ENCODE measurements around the gene CDH4. TPM values are rescaled to one million over a fixed set of nuclear protein-coding genes. Genes with fewer than 3 reads are reported as not detected.

The CDH4 gene
- total and polyA plus RNA-seq, 2 of the 4 experiments (the other 2 are of a cell fraction) = 1.6 to 3.5 TPM

DNA sequence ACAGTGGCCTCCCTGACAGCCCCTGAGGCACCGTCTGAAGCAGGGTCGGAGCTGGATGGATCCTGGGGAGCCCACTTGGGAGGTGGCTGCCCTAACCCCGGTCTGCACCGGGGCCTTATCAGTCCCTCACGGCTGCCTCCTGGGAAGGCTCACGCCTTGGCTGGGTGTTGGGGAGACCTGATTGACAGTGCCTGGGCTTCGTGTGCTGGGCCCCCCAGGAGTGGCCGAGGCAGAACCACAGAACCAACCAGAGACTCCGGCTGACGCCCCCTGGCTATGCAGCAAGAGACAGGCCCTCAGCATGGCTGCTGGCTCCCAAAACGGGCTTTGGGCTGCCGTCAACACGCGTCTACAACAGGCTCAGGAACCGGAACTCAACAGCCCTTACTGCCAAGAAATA is 594.0 kb downstream of the CDH4 start:
- no peak overlapping the region for H2BK20ac ChIP-seq (ENCODE audit: low read depth, low read length)
- WGBS, 2 experiments (ENCODE audit: extremely low coverage in 2 of 2, insufficient read length in 1 of 2) = 74% methylated on average over 6 of the region's 15 CpGs; no CpG with 5 or more reads in 1 of the 2 experiments
- in situ Hi-C loops (cut with MboI; ENCODE audit: low sequenced_read_pairs) = no loop called here

More for the DNA sequence above, 594.0 kb downstream of the CDH4 start:
- Histone ChIP-seq H2AK9ac (replicated peaks; ENCODE audit: low read depth, low read length, poor library complexity) (no peak overlapping the region), H3K4me2 (ENCODE audit: low read depth, low read length) (no peak overlapping the region), H3K9me1 (ENCODE audit: insufficient read depth, low read length) (no peaks in the 10 kb centered on the region), H4K5ac (ENCODE audit: low read depth, low read length) (no peak overlapping the region), H3K36me3 (ENCODE audit: control insufficient read depth, insufficient read depth, low read length) (no peaks in the 10 kb centered on the region), H3K14ac (replicated peaks; ENCODE audit: low read depth, low read length) (no peak overlapping the region), H2AK5ac (ENCODE audit: low read depth, low read length) (no peak overlapping the region), H3K27me3 (ENCODE audit: control insufficient read depth, insufficient read depth, low read length) (no peaks in the 10 kb centered on the region; the same call in 1 of the 2 replicates), H4K91ac (ENCODE audit: insufficient read depth, low read depth, low read length) (no peak overlapping the region), H3K9me3 (ENCODE audit: control insufficient read depth, insufficient read depth, low read length) (no peaks in the 10 kb centered on the region; the same call in 1 of the 2 replicates), H3K79me1 (ENCODE audit: low read depth in 1 of 2, low read length in 2 of 2) (no peaks in the 10 kb centered on the region), H3K4me3 (ENCODE audit: insufficient read depth, low read depth, low read length) (no peak overlapping the region), H2BK120ac (ENCODE audit: low read depth, low read length) (no peak overlapping the region), H3K56ac (ENCODE audit: extremely low read depth, insufficient read depth, low read length) (no peak overlapping the region), H2AFZ (replicated peaks; ENCODE audit: low read length, poor library complexity) (no peak overlapping the region), H3K4me1 (ENCODE audit: control insufficient read depth, insufficient read depth, low read length) (no peaks in the 10 kb centered on the region), H3K4ac (ENCODE audit: low read depth, low read length) (no peak overlapping the region), H3K27ac (ENCODE audit: insufficient read depth, low read length) (no peak overlapping the region), H3K9ac (ENCODE audit: low read depth, low read length) (no peak overlapping the region), H3K23ac (ENCODE audit: low read depth, low read length) (no peak overlapping the region), H4K20me1 (ENCODE audit: insufficient read depth, low read length) (no peaks in the 10 kb centered on the region), H4K8ac (ENCODE audit: low read depth in 2 of 2, low read length in 2 of 2) (no peak overlapping the region), H2BK5ac (ENCODE audit: low read depth, low read length, poor library complexity, severe bottlenecking) (no peak overlapping the region), H2BK15ac (ENCODE audit: low read depth, low read length) (no peak overlapping the region), H3K18ac (ENCODE audit: low read depth, low read length) (no peak overlapping the region)
- dilution Hi-C loops (cut with HindIII; ENCODE audit: low sequenced_read_pairs, unreplicated experiment) = no loop called here
- DNase-seq = no peak
- BruUV-seq (replicated peaks) = no TSS peak
- intact Hi-C loops (cut with micrococcal nuclease) = no loop called here
- no peak for TF ChIP-seq MXI1 (IDR thresholded peaks at IDR 0.05; ENCODE audit: borderline replicate concordance, low read depth, low read length)
- no peak for TF ChIP-seq MAFK (IDR thresholded peaks at IDR 0.05; ENCODE audit: low read depth, low read length)
- no peak for ATAC-seq (ENCODE audit: low read depth)
- ChIA-PET POLR2A (ENCODE audit: unreplicated experiment) (no interaction called here), CTCF (no interaction called here)

Data from IMR-90 (cell line).